Measurements from ENCODE around the gene CARD16.
A peak's percentile ranks its signal among the peaks of the same experiment; 100 is the strongest.
"Not testable (repeated sequence)": the region's sequence is repeated elsewhere in the genome, so short reads cannot be mapped to it uniquely, and the experiment has no call there.

The CARD16 gene

DNA sequence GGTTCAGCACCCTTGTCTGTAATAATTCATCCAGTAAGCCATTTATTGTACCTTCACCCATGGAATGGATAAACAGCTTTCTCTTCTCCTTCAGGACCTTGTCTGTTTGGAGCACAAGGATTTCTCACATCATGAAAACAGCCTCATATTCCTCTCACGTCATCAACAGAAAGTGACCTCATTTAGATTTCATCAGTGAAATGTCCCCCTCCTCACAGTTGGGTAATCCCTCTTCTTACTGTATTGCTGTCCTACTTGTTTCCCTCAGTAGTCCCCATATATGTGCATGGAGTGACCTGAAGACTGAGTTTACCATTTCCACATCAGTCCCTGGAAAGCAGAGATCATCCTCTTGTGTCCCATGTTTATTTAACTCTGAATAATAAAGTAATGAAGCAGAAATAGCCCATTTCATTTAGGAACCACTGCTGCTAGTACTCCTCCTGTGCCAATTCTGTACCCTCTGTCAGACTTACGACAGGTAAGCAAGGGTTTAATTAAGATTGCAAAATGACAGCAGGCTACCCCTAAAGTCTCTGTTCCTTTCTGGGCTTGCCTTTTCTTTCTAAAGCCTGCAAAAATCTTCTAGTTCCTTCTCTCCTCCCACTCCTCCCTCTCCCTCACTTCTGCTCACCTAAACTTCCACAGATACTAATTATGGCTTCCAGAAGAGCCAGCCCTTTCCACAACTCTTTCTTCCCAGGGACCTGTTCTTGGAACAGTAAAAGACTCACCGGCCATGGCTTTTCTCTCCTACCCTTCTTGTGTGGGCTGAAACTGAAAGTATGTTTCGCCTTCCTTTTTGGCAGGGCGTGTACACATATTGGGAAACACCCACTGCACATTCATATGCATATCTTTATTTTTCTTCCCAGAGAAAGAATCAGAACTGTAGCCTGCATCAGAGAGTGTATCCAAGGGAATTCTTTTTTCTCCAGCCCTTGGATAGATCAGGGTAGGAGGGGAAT lies at the start of gene CARD16:
Gene CARD16 (minus strand): TSS at position 779 of the 968 bp plus-strand sequence. CDS start 38 bp downstream, at position 741.
- Histone ChIP-seq H3K27ac (peak within 1 kb of the TSS; percentile 89), H3K36me3 (peaks cover 19% of the 10 kb centered on the region), H3K4me3 (ENCODE audit: low read depth in 1 of 2, low read length in 1 of 2) (peak within 1 kb of the TSS; percentile 72 to 96), H3K4me1 (ENCODE audit: control insufficient read depth in 1 of 2, insufficient read depth in 1 of 2, low read depth in 1 of 2, low read length in 1 of 2) (peaks cover 36 to 41% of the 10 kb centered on the region in 2 experiments)
- H3K27me3 ChIP-seq, H3K9me3 ChIP-seq: not testable (repeated sequence)

DNA sequence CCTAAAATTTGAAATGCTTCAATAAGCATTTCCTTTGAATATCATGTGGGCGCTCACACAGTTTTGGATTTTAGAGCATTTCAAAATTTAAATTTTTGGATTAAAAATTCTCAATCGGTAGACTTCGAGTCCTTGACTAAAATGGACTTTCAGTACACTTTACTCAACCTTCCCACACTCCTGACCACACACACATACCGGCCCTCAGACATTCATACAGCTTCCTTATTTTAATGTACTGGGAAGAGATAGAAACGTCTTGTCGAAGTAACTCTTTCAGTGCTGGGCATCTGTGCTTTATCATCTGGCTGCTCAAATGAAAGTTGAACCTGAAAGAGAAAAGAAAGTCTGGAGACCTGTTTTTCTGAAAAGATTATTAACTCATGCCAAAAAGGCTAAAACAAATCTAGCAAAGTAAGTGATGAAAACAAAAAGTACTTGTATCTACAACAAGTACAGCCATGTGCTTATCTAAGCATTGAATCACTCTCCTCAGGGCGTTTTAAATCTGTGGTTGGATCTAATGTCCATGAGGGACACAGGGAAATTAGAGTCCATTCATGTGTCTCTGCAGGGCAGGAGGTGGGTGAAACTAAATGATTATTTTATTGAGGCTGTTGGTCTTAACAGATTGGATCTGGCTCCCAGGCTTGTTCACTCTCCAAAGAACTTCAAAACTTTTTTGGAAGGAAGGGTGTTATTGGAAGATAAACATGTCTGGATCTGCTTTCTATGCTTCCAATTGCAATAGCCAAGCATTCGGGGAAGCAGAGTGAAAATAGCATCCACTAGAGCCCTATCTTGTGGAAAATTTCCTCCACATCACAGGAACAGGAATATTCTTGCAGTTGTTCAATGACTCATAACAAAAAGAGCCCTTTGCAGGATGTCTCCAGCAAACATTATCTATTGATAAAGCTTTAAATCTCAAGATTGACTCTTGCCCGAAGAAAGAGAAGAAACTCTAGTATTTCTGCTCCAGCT lies 47.4 kb upstream of the CARD16 start:
- Histone ChIP-seq H3K27me3 (no peaks in the 10 kb centered on the region), H3K27ac (no peak overlapping the region), H3K4me1 (ENCODE audit: control insufficient read depth in 1 of 2, insufficient read depth in 1 of 2, low read depth in 1 of 2, low read length in 1 of 2) (no peaks in the 10 kb centered on the region), H3K4me3 (ENCODE audit: low read depth in 1 of 2, low read length in 1 of 2) (no peak overlapping the region), H3K9me3 (no peaks in the 10 kb centered on the region), H3K36me3 (no peaks in the 10 kb centered on the region)
- TF ChIP-seq, protein P1, sequence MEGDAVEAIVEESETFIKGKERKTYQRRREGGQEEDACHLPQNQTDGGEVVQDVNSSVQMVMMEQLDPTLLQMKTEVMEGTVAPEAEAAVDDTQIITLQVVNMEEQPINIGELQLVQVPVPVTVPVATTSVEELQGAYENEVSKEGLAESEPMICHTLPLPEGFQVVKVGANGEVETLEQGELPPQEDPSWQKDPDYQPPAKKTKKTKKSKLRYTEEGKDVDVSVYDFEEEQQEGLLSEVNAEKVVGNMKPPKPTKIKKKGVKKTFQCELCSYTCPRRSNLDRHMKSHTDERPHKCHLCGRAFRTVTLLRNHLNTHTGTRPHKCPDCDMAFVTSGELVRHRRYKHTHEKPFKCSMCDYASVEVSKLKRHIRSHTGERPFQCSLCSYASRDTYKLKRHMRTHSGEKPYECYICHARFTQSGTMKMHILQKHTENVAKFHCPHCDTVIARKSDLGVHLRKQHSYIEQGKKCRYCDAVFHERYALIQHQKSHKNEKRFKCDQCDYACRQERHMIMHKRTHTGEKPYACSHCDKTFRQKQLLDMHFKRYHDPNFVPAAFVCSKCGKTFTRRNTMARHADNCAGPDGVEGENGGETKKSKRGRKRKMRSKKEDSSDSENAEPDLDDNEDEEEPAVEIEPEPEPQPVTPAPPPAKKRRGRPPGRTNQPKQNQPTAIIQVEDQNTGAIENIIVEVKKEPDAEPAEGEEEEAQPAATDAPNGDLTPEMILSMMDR (IDR thresholded peaks at IDR 0.05), result no peak

DNA sequence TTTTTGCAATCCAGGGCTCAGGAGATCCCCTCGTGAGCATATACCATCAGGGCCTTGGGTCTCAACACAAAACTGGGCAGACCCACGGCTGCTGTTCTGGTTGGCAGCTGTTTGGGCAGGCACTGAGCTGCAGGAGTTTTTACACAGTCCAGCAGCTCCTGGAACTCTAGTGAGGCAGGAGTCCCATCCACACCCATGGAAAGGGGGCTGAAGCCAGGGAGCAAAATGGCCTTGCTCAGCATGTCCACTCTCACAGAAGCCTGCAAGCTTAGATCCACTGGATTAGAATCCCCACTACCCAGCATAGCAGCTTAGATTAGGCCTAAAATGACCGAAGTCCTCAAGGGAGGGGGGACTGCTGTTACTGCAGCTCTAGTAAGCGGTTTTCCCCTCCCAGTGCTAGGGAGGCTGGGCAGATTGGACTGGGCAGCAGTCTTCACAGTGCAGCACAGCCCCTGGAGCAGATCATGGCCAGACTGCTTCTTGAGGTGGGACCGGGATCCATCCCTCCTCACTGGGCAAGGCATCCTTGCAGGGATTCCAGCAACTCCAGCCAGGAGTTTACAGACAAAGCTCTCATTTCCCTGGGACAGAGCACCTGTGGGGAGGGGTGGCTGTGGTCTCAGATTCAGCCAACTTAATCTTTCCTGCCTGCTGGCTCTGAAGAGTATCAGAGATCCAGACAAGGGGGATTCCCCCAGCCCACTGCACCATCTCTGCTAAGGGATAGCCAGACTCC lies 36.4 kb upstream of the CARD16 start:
- H3K9me3 ChIP-seq, result no peaks in the 10 kb centered on the region
- no peak overlapping the region for H3K4me3 ChIP-seq (ENCODE audit: low read depth in 1 of 2, low read length in 1 of 2)
- no peaks in the 10 kb centered on the region for H3K27me3 ChIP-seq
- peaks cover 0 to 5% of the 10 kb centered on the region in 2 experiments for H3K4me1 ChIP-seq (ENCODE audit: control insufficient read depth in 1 of 2, insufficient read depth in 1 of 2, low read depth in 1 of 2, low read length in 1 of 2)
- H3K36me3 ChIP-seq, result no peaks in the 10 kb centered on the region
- TF ChIP-seq, protein P1 (IDR thresholded peaks at IDR 0.05), result no peak
- no peak overlapping the region for H3K27ac ChIP-seq

DNA sequence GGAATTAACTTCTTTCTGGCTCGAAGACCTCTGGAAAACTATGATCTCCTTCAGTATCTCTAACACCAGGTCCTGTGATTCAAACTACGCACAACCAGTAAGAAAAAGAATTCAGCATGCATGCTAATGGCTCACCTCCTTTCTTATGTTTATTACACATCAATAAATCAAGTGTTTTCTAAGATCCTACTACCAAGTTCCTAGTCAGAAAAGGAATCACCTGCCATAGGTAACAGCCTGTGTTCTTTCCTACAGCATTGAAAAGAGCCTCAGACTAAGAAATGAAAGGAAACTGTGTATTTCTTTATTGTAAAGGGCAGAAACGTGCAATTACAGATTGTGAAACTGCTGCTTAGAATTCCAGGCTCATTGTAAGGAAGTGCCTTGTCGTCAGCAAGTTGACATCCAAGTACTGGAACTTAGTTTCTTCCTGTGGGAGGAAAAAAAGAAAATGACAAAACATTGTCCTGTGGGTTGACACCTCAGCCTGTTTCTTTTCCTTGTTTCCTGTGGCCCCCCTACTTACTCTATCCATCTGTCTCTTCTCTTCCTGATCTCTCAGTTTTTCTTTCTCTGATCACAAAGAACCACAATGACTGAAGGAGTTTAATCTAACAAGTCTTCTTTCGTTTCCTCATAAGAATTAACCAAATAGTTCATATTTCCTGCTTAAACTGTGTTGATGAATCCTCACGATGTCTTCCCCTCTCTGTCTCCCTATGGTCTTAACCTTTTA lies 35.2 kb upstream of the CARD16 start:
- not testable (repeated sequence) for H3K4me3 ChIP-seq (ENCODE audit: low read depth in 1 of 2, low read length in 1 of 2); H3K36me3 ChIP-seq; H3K9me3 ChIP-seq; H3K4me1 ChIP-seq (ENCODE audit: control insufficient read depth in 1 of 2, insufficient read depth in 1 of 2, low read depth in 1 of 2, low read length in 1 of 2); H3K27ac ChIP-seq; H3K27me3 ChIP-seq

DNA sequence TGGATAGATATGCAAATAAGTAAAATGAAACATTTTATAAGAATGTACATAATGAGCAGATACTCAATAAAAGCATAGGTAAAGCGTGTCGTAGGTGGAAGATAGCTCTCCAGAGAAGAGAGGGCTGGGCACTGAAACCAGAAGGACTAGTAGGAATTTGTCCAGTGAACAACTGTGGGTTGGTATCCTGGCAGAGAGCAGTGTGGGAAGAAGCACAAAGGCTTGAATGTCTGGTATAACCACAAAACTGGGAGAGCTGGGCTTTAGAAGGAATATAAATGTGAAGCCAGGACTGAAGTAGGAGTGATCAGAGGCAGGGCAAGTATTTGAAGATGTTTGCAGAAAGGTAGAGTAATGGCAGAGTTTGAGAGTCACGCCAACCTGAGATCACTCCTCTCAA lies 33.1 kb upstream of the CARD16 start:
- Histone ChIP-seq H3K36me3 (no peaks in the 10 kb centered on the region), H3K27me3 (no peaks in the 10 kb centered on the region), H3K9me3 (no peaks in the 10 kb centered on the region), H3K4me1 (ENCODE audit: control insufficient read depth in 1 of 2, insufficient read depth in 1 of 2, low read depth in 1 of 2, low read length in 1 of 2) (peaks cover 0 to 5% of the 10 kb centered on the region in 2 experiments), H3K27ac (no peak overlapping the region), H3K4me3 (ENCODE audit: low read depth in 1 of 2, low read length in 1 of 2) (no peak overlapping the region)
- TF ChIP-seq, protein P1 (IDR thresholded peaks at IDR 0.05), result no peak

DNA sequence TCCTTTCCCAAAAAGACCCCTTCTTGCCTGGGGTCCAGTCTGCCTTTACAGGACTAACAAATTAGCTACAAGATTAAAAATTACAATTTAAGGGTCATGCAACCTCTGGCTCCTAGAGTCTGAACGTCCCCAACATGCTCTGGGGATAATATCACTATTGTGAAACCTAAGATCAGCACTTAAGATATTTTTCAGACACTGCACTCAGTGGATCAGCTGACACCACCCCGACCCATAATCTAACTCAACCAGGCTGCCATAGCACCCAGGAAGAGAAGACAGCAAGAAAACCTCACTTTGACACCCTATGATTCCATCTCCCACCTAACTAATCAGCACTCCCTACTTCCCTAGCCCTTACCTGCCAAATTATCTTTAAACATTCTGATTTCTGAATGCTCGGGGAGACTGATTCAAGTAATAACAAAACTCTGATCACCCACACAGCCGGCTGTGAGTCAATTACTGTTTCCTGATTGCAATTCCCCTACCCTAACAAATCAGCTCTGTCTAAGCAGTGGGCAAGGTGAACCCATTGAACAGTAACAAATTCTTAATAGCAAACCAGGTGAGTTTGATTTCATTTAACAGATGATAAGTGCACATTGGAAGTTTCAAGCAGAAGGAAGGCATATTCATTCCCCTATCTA lies 32.1 kb upstream of the CARD16 start:
- not testable (repeated sequence) for H3K4me3 ChIP-seq (ENCODE audit: low read depth in 1 of 2, low read length in 1 of 2); H3K27me3 ChIP-seq; H3K4me1 ChIP-seq (ENCODE audit: control insufficient read depth in 1 of 2, insufficient read depth in 1 of 2, low read depth in 1 of 2, low read length in 1 of 2); H3K9me3 ChIP-seq; H3K27ac ChIP-seq; H3K36me3 ChIP-seq

All from neutrophil (primary cell).